Activated CD4-positive, alpha-beta T cell treated with anti-CD3 and anti-CD28 coated beads for 1 hour (primary cell): ENCODE data around the gene UGDH.
"Not testable (repeated sequence)": the region's sequence is repeated elsewhere in the genome, so short reads cannot be mapped to it uniquely, and the experiment has no call there.

ENCODE experiments used
- DNase-seq: peaks from one replicate; pipeline ENCODE4 v3.0.0-alpha.2; 2020

The UGDH gene

GRCh38 chr4:39526765-39527295, 409 bp downstream of the UGDH start:
- no peak for DNase-seq

DNA sequence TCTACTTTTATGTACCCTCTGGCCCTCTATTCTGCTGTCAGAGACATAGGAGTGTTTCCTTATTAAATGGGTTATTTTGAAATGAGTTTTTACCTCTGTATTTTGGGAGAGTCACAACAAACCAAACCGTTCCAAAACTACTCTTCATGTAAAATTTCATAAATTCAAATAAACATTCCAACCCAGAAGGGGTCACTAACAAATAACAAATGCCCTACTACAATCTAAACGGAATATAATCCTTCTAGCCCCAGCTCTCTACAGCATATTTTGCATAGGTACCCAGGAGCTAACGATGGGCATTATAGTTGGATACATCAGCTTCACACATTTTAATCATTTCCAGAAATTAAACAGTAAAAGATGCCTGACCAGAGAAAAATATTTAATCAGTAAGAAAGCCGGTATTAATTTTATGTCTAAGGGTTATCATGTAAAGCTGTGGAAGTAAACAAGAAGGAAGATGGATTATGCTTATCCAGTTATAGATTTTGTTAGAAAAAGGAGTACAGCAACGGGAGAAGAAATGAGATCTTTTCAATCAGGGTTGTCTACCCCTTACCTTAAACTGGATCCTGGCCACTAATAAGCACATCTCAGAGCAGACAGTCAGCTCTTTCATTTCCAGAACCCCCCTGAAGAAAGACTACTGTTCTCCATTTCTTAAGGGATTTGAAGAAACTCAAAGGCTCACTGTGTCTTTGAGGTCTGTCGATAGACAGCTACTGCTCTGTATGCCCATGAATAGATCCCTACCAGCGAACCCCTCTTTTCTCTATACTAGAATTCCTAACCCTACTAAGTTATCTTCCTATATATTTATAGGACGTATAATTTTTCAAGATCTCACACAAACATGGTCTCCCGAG, 1.2 kb downstream of the UGDH start:
- DNase-seq: no peak

GRCh38 chr4:39524161-39524957, 2.9 kb downstream of the UGDH start:
- no peak for DNase-seq

- no peak for DNase-seq
Measured at GRCh38 chr4:39522068-39522467, 5.2 kb downstream of the UGDH start.

DNA sequence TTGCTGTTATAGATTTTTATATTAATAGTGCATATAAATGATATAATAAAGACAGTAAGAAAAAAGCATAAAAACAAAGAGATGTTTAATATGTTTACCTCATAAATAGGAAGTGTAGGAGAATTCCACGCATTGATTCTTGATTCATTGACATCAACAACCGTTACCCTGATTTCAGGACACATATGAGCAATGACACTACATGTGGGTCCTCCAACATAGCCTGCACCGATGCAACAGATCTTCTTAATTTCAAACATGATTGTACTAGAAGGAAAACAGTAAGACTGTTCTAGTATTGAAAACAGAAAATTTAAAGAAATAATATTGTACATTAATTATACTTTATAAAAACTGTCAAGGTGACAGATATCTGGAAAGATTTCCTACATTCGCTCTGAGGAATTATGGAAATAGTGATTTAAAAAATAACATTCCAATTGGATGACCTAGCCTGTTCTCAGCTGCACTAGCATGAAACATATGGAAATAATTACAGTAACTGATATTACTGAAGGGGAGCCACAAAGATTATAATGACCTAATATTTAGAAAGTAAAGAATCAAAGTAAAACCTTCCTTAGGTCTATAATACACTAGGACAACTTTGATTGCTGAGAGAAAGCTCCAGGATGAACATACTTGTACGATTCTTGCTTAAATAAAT, 5.9 kb downstream of the UGDH start:
- DNase-seq: no peak

- DNase-seq: no peak
Measured at GRCh38 chr4:39518484-39518883, 8.8 kb downstream of the UGDH start.

DNA sequence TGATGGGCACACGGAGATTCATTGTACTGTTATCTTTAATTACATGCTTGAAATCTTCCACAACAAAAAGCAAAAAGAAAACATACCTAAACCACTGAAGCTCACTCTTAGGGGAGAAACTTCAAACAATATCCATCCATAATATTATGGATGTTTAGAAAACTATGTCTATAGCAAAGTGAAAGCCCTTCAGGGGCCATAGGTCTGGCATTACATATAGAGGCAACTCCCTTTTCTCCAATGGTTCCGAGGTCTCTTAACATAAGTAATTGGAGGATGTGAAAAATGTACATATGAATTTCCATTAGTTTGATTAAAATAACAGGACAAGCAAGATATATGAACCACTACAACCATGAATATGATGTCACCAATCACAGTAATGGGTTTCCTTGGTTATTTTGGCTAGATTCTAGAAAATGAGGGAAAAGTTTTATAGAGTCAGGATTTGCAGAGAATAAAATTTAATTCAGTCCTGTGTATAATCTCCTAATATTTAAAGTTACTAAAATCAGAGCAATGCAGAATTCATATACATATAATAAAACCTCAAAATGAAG, 10.8 kb downstream of the UGDH start:
- DNase-seq: no peak

- DNase-seq: not testable (repeated sequence)
Measured at GRCh38 chr4:39515669-39516401, 11.4 kb downstream of the UGDH start.

GRCh38 chr4:39514888-39515401, 12.3 kb downstream of the UGDH start:
- DNase-seq: no peak

GRCh38 chr4:39514266-39514665, 13.0 kb downstream of the UGDH start:
- DNase-seq: not testable (repeated sequence)

- no peak for DNase-seq
Measured at GRCh38 chr4:39510348-39510929, 16.8 kb downstream of the UGDH start.

- no peak for DNase-seq
Measured at GRCh38 chr4:39505581-39505980, 21.7 kb downstream of the UGDH start.

- DNase-seq: no peak
Measured at GRCh38 chr4:39504538-39504937, 22.7 kb downstream of the UGDH start.

DNA sequence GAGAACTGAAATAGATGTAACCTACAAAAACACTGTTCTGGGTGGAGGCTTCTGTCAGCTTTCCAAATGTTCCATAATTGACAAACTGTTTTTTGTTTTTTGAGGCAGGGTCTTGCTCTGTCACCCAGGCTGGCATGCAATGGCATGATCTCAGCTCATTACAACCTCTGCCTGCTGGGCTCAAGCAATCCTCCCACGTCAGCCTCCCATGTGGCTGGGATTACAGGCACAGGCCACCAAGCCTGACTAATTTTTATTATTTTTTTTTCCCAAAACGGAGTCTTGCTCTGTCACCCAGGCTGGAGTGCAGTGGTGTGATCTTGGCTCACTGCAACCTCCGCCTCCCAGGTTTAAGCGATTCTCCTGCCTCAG, 24.6 kb downstream of the UGDH start:
- DNase-seq: not testable (repeated sequence)

DNA sequence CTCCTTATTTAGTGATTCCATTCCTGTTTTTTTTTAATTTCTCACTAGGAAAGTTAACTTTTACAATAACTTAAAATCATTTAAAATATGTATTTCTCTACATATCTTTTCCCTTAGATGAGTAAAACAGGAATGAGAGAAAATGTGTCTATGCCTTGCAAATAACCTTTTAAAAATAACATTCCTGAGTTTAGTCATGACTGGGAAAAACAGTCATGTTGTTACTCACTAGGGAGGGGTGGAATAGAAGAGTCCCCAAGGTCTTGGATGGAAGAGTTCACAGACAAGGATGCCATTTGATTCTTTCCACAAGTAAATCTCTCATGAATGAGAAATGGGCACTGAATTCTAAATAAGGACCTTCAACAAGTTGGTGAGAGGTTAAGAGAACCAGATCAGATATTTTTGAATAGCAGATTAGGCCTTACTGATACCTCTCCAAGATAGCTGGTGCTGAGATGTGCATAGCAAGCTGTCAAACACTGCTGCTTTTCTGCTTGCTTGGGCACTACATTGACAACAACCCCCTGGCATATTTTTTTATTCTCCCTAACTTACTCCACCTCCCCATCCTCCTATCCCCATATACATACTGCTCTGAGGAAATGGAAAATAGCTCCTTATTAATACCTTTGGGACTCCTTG, 25.1 kb downstream of the UGDH start:
- no peak for DNase-seq

- DNase-seq: no peak
Measured at GRCh38 chr4:39498727-39499020, 28.6 kb downstream of the UGDH start.

DNA sequence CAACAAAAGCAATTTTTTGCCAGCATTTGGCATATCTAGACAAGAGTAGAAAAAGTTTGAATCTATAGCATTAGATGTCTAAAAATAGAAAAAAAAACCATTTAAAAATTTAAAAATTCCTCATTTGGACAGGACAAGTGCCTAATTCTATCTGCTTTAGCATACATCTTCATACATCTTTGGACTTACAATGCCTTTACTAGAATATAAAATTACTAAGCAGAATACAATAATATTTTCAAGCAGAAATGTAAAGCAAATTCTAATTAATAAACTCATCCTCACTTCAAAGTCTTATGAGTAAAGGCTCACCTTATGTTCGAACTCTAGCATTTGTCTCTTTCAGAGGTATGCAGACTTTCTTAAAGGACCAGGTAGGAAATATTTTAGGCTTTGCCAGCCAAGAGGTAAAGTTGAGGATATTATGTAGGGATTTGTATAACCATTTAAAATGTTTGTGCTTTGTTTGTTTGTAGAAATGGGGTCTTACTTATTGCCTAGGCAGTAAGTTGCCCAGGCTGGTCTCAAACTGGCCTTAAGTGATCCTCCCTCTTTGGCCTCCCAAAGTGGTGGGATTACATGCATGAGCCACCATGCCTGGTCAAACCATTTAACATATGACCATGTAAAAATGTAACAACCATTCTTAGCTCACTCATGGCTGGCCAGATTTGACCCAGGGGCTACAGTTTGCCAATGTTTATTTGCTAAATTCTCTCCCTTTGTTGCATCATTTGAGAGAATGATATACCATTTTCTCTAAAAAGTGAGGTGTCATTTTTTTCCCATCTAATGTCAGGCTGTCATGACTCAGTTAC, 29.1 kb downstream of the UGDH start:
- DNase-seq: no peak

- no peak for DNase-seq
Measured at GRCh38 chr4:39495446-39496213, 31.6 kb downstream of the UGDH start.

- DNase-seq: no peak
Measured at GRCh38 chr4:39494354-39494753, 32.9 kb downstream of the UGDH start.

- no peak for DNase-seq
Measured at GRCh38 chr4:39490322-39490721, 36.9 kb downstream of the UGDH start.
